PC-3 (cell line): Measurements from ENCODE around the gene IL11.

Source experiments
- EZH2 ChIP-seq: fragments of 300-600 bp; sonication (generic); IDR thresholded peaks from one replicate; pipeline ENCODE4 v1.6.1; 2017; ENCODE audit warnings: antibody characterized with exemption, mild to moderate bottlenecking, low read length; ENCODE audit not compliant: unreplicated experiment
- EZH2phosphoT487 ChIP-seq: fragments of 300-600 bp; sonication (generic); IDR thresholded peaks from 2 replicates; pipeline ENCODE4 v1.6.1; 2018; ENCODE audit warnings: mild to moderate bottlenecking, antibody characterized with exemption, low read length, borderline replicate concordance
- TF ChIP-seq, protein P1 (sequence below): fragments of 300-600 bp; sonication (generic); conservative IDR thresholded peaks from 2 replicates; pipeline ENCODE4 v1.5.1; 2017; ENCODE audit warnings: antibody characterized with exemption, low read depth, mild to moderate bottlenecking, low read length

DNA sequence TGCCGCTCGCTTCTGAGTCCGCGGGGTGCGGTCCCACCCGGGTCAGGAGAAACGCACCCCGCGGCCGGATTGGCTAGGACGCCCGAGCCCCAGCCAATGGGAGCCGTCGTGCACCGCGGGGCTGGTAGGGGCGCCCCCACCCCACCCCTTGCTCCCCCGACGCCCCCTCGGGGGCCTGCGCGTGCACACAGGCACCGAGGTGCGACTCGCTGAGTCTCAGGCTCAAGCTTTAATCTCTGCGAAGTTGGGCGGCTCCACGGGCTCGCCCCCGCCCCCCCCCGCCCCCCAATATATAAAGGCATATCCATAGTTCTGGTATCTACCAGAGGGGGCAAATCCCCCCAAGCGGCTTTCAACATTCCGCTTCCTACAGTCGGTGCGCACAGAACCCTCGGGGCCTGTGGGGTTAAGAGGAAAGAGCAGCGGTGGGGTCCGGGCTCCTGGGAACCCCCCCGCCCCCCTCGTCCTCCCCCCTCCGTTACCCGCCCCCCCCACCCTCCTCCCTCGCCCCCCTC is 15.5 kb downstream of the IL11 start, which contains the start of gene COX6B2:
- TF ChIP-seq, protein P1, sequence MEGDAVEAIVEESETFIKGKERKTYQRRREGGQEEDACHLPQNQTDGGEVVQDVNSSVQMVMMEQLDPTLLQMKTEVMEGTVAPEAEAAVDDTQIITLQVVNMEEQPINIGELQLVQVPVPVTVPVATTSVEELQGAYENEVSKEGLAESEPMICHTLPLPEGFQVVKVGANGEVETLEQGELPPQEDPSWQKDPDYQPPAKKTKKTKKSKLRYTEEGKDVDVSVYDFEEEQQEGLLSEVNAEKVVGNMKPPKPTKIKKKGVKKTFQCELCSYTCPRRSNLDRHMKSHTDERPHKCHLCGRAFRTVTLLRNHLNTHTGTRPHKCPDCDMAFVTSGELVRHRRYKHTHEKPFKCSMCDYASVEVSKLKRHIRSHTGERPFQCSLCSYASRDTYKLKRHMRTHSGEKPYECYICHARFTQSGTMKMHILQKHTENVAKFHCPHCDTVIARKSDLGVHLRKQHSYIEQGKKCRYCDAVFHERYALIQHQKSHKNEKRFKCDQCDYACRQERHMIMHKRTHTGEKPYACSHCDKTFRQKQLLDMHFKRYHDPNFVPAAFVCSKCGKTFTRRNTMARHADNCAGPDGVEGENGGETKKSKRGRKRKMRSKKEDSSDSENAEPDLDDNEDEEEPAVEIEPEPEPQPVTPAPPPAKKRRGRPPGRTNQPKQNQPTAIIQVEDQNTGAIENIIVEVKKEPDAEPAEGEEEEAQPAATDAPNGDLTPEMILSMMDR = no peak
- TF ChIP-seq EZH2 (no peak), EZH2phosphoT487 (no peak)
